T-helper 9 cell (primary cell): ENCODE measurements around the gene TAF3.
A peak's percentile ranks its signal among the peaks of the same experiment; 100 is the strongest.
"Not testable (repeated sequence)": the region's sequence is repeated elsewhere in the genome, so short reads cannot be mapped to it uniquely, and the experiment has no call there.

Experiments
- DNase-seq: peaks from one replicate; pipeline ENCODE4 v3.0.0-alpha.2; 2020
- total RNA-seq, 2 donors: gene quantifications; one replicate each; lab custom pipeline; 2026; lab: John Stamatoyannopoulos, UW

Gene TAF3
- total RNA-seq: 40.6 to 43.7 reads per million in 2 donors

- peak; percentile 86 for DNase-seq
Measured at GRCh38 chr10:7818295-7819120, at the start of gene TAF3. TSS of gene TAF3 (plus strand) at chr10:7818505. CDS start at chr10:7818710, 205 bp downstream.

- no peak for DNase-seq
Measured at GRCh38 chr10:7773845-7774801, 44.2 kb upstream of the TAF3 start.

GRCh38 chr10:7776777-7777176 lies 41.5 kb upstream of the TAF3 start:
- DNase-seq: no peak

GRCh38 chr10:7782194-7782593 lies 36.1 kb upstream of the TAF3 start:
- DNase-seq: not testable (repeated sequence)

- no peak for DNase-seq
Measured at GRCh38 chr10:7786430-7786829, 31.9 kb upstream of the TAF3 start.

GRCh38 chr10:7787150-7787856 lies 31.0 kb upstream of the TAF3 start:
- no peak for DNase-seq

- peak; percentile 94 for DNase-seq
Measured at GRCh38 chr10:7787857-7788638, 30.3 kb upstream of the TAF3 start, which contains the start of the genes ATP5F1C and KIN. TSS of gene ATP5F1C (plus strand) at chr10:7788177. CDS start at chr10:7788208, 31 bp downstream. TSS of gene KIN (minus strand) at chr10:7787993. CDS start at chr10:7787933, 60 bp downstream.

GRCh38 chr10:7788639-7789286 lies 29.5 kb upstream of the TAF3 start:
- DNase-seq: no peak

- no peak for DNase-seq
Measured at GRCh38 chr10:7789390-7789789, 28.9 kb upstream of the TAF3 start.

- no peak for DNase-seq
Measured at GRCh38 chr10:7792541-7792940, 25.8 kb upstream of the TAF3 start.

GRCh38 chr10:7794251-7795026 lies 23.9 kb upstream of the TAF3 start:
- no peak for DNase-seq

GRCh38 chr10:7795605-7796004 lies 22.7 kb upstream of the TAF3 start:
- no peak for DNase-seq

GRCh38 chr10:7797582-7797981 lies 20.7 kb upstream of the TAF3 start:
- no peak for DNase-seq

- no peak for DNase-seq
Measured at GRCh38 chr10:7802606-7803005, 15.7 kb upstream of the TAF3 start.

- no peak for DNase-seq
Measured at GRCh38 chr10:7804216-7804615, 14.1 kb upstream of the TAF3 start.

- no peak for DNase-seq
Measured at GRCh38 chr10:7804741-7805140, 13.6 kb upstream of the TAF3 start.

GRCh38 chr10:7808686-7809267 lies 9.5 kb upstream of the TAF3 start:
- no peak for DNase-seq

GRCh38 chr10:7810443-7810842 lies 7.9 kb upstream of the TAF3 start:
- DNase-seq: no peak

GRCh38 chr10:7811000-7811399 lies 7.3 kb upstream of the TAF3 start:
- no peak for DNase-seq

- DNase-seq: not testable (repeated sequence)
Measured at GRCh38 chr10:7811743-7812142, 6.6 kb upstream of the TAF3 start.
